Cerebellar nuclear complex (tissue), 1 donor: ENCODE results near the gene ITIH2.
"Not testable (repeated sequence)": the region's sequence is repeated elsewhere in the genome, so short reads cannot be mapped to it uniquely, and the experiment has no call there.

Experiments
- DNase-seq, 2 experiments: peaks; one replicate each; lab custom pipeline; 2025; lab: John Stamatoyannopoulos, UW

ITIH2 gene

GRCh38 chr10:7693194-7693593, 9.9 kb upstream of the ITIH2 start:
- not testable (repeated sequence) for DNase-seq

GRCh38 chr10:7696545-7696944, 6.6 kb upstream of the ITIH2 start:
- peak in 1 of 2 experiments; percentile 23 for DNase-seq

GRCh38 chr10:7697426-7697825, 5.7 kb upstream of the ITIH2 start:
- DNase-seq: no peak

GRCh38 chr10:7700577-7701125, 2.5 kb upstream of the ITIH2 start:
- DNase-seq: no peak

GRCh38 chr10:7701158-7701742, 1.9 kb upstream of the ITIH2 start:
- no peak for DNase-seq

- DNase-seq: no peak
These were observed 766 bp upstream of the ITIH2 start for GRCh38 chr10:7702288-7702812.

GRCh38 chr10:7704071-7705016, 1.2 kb downstream of the ITIH2 start:
- no peak for DNase-seq

GRCh38 chr10:7705341-7705740, 2.2 kb downstream of the ITIH2 start:
- no peak for DNase-seq

- no peak for DNase-seq
These were observed 3.5 kb downstream of the ITIH2 start for GRCh38 chr10:7706534-7707073.

- no peak for DNase-seq
These were observed 4.0 kb downstream of the ITIH2 start for GRCh38 chr10:7707102-7707501.

- DNase-seq: no peak
These were observed 4.9 kb downstream of the ITIH2 start for GRCh38 chr10:7707858-7708622.

GRCh38 chr10:7708832-7709231, 5.7 kb downstream of the ITIH2 start:
- DNase-seq: no peak

- DNase-seq: no peak
These were observed 7.3 kb downstream of the ITIH2 start for GRCh38 chr10:7710446-7710845.

- not testable (repeated sequence) for DNase-seq
These were observed 8.0 kb downstream of the ITIH2 start for GRCh38 chr10:7711075-7711474.

- DNase-seq: no peak
These were observed 12.4 kb downstream of the ITIH2 start for GRCh38 chr10:7715515-7715914.

- DNase-seq: no peak
These were observed 14.7 kb downstream of the ITIH2 start for GRCh38 chr10:7717767-7718166.

- DNase-seq: no peak
These were observed 15.6 kb downstream of the ITIH2 start for GRCh38 chr10:7718685-7719084.

- DNase-seq: no peak
These were observed 17.4 kb downstream of the ITIH2 start for GRCh38 chr10:7720478-7720877.

- DNase-seq: no peak
These were observed 19.9 kb downstream of the ITIH2 start for GRCh38 chr10:7722927-7723529.

GRCh38 chr10:7734821-7735220, 31.7 kb downstream of the ITIH2 start:
- no peak for DNase-seq
